ENCODE measurements around the gene TENT4A.
A peak's percentile ranks its signal among the peaks of the same experiment; 100 is the strongest.

The TENT4A gene

DNA sequence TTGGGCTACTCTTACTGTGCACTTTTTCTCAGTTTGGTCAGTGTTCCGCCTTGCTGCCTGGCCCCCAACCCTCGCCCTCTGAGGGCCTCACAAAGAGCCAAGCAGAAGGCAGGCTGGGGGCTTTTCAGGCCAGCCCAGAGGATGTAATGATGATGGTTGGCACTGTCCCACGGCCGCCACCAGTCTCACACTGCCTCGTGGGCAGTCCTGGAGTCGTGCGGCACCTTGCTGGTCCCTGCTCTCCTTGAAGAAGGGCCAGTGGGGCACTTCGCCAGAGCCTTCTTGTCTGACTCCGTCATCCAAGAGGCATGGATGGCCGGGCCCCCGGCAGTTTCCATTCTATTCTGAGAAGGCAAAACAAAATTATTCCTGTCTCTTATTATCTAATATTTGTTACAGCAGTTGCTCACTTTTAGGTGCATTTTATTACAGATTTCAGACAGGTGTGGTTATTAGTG is 21.0 kb downstream of the TENT4A start:
- DNase-seq: no peak

DNA sequence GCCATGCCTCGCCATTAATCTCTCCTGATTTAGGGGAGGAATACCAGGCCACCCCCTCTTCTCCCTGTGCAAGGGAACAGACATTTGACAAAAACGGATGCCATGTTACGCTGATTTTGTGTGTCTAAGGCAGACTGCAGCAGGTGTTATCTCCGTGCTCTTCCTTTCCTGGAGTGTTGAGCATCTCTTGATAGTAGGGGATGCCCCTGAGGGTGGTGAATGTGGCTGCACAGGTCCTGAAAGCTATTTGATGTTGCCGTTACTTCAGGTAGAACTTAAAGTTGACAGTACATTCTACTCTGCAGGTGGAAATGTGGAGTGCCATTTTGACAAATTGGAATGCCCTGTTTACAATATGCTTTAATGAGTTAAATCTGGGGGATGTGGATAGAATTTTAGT is 21.5 kb downstream of the TENT4A start:
- DNase-seq: no peak

DNA sequence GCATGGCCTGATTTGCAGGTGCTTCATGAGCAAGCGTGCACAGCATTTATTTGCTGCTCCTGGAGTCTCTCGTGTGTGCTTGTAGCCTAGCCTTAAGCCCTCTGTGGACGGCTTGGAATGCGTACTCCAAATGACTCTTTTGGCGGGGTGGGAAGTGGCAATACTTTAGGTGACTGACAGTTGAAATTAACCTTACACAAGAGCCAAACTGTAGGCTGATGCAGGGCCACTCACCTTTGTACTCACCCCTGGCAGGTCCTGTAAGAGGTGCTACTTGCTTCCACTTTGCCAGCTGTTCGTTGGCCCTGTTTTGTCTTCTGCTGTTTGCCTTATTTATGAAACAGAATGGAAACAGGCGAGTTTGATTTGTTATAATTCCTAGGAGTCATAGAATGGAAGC is 22.9 kb downstream of the TENT4A start:
- DNase-seq: no peak

DNA sequence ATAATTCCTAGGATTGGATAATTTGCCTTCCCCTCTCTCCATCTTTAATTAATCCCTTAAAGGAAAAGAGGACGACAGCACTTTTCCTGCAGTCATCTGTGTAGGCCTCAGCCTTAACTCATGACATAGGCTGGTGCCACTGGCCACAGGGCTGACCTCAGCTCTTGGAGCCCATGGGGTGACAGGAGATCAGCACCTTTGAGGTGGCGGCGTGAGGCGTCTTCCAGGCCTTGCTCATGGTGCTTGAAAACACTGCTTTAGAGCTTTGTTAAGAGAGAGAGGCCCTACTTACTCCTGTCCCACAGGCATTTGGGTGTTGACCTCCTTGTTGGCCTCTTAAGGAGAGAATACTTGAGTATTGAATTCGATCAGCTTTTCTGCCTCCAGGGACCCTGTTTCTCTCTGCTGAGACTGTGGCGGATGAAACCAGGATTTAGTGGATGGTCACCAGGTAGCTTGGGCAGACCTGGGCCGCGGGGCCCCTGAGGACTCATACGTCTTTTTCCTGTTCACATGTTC is 23.4 kb downstream of the TENT4A start:
- DNase-seq: no peak

DNA sequence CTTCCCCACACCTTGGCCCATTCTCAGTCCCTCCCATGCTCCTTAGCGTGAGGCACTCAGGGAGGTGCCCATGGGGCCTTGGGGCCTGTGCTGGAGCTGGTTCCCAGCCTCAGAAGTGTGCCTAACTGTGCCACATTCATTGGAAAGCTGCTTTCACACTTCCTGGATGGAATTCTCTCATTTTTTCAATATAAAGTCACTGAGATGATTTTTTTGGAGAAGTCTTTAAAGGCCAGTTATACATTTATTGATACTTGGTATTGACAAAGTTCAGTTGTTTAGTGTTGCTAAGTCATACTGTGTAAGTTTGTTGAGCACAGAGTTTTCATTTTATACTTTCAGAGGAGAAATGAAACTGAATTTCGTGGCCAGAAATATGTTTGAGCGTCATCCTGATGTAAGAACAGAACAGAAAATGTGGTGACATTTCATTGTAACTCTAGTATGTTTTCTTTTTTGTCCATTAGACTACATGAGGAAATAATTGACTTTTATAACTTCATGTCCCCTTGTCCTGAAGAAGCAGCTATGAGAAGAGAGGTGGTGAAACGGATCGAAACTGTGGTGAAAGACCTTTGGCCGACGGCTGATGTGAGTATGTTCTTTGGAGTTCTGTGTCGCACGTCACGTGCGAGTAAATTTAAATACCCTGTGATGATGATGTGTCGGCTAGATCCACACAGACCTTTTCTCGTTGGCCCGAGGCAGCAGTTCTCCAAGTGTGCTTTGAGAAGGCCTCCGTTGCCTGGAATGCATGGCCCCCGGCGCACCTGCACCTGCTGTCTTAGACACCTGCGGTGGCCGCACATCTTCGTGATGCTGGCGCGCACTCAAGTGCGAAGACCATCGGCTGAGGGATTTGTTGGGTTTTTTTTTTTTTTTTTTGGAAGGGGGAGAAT is 24.1 kb downstream of the TENT4A start:
- DNase-seq: peak; percentile 53

DNA sequence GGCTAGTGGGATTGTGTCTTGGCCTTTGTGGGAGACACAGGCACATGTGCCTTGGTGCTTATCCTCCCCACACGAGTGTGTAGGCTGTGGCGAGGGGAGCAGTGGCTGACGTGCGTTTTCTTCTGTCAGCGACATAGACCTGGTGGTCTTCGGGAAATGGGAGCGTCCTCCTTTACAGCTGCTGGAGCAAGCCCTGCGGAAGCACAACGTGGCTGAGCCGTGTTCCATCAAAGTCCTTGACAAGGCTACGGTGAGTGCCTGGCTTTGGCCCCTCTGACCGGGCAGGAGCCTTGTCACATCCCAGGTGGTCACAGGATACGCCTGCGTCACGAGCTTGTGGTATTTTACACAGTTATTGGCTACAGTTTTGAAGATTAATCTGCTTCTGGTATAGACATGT is 26.4 kb downstream of the TENT4A start:
- no peak for DNase-seq

DNA sequence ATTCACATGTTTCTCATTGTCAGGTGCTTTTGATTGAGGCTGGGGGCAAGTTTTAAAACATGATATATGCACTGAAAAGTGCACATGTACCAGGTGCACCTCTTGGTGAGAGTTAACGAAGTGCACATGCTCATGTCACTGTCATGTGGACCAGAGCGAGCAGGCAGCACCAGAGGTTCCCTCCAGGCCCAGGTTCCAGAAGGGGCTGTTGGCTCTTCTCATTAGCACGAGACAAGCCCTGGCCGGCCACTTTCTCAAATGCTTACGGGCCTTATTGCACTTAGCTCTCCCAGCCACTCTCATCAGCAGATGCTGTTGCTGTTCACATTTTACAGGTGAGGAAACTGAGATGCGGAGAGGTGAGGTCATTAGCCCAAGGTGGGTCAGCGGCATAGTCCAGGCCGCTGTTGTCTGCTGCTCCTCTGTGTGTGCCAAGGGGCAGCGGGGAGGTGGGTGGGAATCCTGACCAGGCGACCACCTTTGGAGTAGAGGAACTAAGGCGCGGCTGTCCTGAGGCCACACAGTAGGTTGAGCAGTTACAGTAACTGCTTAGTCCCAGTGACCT is 27.4 kb downstream of the TENT4A start:
- DNase-seq: no peak

DNA sequence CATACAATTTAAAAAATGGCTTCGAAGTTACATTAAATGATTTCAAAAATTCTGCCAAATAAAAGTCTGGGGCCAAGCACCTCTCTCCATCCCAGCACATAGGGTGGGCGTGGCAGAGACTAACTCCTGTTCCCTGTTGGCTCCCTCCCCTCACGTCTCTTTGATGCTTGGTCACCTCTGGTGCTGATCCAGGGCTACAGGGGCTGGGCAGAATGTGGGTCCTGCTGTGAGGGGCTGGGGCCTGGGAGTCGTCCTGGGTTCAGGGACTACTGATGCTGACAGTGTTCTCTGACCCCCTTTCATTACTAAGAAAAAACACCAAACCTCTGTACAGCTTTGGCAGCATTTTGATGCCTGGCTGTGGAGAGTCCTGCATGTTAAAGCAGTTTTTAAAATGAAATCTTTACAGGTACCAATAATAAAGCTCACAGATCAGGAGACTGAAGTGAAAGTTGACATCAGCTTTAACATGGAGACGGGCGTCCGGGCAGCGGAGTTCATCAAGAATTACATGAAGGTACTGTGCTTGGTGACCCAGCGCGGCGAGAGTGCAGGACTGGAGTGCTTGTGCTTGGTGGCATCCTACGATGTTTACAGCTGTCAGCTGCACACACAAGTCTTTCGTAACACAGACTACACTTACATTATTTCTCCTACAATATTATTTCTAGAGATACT is 29.0 kb downstream of the TENT4A start:
- no peak for DNase-seq

DNA sequence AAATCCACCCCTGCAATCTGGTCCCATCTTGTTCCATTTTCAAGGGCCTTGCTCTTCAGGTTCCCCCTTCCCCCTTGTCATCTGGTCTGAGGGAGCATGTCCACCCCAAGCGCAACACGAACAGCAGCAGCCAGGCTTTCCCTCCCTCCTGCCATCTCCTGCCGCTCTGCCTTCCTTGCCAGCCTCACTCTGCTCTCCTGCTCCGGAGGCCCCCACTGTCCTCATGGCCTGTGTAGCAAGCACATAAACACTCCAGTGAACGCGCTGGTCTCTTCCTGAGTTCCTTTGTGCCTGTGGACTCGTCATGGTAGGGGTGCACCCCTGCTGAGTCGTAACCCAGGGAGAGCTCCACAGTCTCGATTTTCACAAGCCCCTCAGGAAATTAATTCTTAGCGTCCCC is 29.9 kb downstream of the TENT4A start:
- no peak for DNase-seq

DNA sequence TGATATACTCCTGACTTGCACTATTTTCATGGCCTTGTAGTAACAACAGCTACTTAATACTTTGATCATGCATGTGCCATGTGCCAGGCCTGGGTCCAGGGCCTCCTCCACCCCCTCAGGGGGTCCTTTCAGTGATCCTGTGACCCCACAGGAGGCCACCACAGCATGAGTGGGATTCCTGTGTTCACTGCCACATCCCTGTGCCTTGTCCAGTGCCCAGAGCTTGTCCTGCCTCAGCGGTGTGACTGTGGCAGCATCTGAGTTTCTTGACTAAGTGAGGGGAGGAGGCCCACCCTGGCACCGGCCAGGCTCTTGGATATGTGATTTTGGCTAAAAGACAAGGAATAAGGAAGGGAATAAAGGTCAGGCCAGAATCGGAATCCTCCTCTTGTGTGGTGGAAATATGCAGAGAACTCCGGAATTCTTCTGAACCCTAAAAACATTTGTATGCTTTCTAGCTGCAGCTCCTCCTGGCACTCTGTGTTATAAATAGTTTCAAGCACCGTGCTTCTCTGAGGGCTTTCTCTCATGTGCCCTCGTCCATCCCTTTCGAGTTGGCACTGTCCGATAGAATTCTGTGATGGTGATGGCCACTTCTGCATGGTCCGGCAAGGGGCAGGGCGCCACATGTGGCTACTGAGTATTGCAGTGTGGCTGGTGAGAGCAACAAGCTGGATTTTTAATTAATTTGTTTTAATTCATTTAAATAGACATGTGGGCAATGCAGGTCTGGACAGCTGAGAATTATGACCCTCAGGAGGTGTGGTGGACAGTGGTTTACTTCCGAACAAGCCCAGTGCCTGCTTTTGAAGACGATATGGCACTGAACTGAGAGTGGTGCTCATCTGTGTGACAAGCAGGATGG is 31.8 kb downstream of the TENT4A start:
- DNase-seq: no peak

DNA sequence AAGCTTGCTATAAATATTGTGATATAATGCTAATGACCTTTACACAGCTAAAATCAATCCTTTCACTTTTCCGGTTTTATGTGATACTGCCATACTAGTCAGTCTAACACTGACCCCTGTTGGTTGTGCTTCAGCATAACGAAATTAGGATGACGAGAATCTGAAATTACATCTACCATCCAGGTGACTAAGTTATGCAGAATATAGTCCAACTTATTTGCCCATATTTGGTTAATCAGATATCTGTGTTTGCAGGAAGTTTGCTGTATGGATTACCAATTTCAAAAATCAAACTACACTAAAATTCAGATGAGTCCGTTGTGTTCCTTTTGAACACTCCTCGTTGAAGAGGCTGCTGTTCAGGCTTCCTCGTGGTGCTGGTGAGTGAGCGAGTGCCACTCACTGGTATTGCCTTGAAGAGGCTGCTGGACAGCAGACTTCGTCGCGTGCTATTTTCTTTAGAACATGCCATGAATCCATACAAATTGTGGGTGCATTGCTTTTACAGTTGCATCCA is 32.5 kb downstream of the TENT4A start:
- peak; percentile 51 for DNase-seq

DNA sequence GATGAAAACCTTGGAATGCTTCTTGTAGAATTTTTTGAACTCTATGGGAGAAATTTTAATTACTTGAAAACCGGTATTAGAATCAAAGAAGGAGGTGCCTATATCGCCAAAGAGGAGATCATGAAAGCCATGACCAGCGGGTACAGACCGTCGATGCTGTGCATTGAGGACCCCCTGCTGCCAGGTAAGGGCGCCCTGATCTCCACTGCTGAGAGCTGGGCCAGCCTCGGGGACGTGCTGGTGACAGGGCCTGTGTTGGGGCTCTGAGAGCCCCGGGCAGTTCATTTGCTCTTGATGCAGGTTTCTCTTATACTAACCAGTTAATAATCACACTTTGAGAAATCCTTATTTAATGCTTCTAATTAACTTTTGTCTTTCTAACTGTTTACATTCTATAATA is 33.0 kb downstream of the TENT4A start:
- DNase-seq: no peak

DNA sequence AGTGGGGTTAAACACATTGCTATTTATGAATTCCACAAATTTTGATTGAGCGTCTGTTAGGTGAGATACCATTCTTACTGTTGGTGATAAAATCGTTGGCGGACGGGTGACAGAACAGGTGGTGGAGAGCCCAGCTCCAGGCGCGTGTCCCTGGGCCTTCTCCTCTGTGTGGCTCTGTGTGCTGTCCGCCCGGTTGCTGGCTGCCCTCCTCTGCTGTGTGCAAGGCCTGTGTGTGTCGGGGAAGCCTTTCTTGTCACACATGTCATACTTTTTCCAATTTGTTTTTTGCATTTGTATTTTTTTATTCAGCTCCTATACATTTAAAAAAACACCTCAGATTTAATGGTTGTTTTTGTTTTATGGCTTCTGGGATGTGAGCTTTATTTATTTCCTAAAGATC is 33.9 kb downstream of the TENT4A start:
- no peak for DNase-seq

DNA sequence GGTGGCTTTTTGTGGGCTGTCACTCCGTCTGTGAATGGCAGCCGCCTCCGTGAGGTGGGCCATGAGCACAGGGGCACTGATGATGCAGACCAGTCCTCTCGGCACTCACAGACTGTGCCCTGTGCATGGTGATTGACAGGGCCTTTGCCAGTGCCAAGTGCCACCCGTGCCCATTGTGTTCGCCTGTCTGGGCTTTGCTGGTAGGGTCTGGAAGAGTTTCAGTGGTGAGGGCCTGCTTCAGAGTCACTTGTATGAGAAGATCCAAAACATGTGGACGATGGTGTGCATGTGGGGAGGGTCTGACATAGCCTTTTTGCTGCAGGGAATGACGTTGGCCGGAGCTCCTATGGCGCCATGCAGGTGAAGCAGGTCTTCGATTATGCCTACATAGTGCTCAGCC is 34.9 kb downstream of the TENT4A start:
- DNase-seq: no peak

DNA sequence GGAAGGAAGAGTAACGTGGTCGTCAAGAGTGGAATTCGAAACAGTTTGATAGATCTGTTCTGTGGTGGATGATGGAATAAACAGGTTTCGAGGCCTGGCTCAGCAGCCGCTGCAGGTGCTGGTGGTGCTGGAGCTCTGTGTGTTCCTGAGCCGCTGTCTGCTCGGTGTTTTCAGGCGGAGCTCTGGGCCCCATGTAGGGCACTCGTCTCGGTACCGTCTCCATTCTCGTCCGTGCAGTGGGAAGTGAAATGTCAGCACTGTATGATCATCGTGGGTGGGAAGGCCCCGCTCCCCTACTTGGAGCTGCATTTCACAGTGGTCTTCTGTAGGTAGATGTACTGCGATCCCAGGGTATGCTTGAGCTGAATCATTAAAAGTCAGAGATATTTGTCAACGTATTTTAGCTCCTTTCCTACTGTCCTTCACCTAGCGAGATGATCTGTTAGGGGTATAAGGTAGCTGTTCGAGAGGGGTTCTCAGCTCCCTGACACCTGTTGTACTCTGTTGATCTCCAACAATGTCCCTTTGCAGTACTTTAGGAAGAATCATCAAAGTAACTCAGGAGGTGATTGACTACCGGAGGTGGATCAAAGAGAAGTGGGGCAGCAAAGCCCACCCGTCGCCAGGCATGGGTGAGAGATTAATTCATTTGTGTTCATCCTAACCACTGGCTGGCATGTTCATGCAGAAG is 35.9 kb downstream of the TENT4A start:
- no peak for DNase-seq

DNA sequence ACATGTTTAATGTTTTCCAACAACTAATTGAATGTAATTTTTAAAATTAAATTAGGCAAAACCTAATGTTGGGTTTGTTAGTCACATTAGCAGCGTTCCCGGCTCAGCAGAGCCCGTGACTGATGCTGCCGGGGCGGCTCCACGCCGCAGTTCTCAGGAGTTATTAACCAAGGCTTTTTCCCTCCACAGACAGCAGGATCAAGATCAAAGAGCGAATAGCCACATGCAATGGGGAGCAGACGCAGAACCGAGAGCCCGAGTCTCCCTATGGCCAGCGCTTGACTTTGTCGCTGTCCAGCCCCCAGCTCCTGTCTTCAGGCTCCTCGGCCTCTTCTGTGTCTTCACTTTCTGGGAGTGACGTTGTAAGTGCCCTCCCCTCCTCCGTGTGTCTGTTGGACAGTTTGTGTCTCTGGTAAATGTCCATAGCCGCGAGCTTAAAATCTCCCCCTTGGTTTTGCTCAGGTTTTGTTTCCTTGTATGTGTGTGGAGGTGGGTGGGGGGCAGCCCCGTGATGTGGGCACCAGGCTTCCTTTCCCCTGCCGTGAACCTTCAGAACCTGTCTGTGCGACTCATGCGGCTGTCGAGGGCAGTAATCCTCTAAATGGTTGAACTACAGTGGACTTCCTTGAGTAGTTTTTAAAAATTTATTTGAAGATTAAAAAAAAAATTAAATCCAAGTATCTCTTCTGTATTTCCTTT is 37.1 kb downstream of the TENT4A start:
- no peak for DNase-seq

DNA sequence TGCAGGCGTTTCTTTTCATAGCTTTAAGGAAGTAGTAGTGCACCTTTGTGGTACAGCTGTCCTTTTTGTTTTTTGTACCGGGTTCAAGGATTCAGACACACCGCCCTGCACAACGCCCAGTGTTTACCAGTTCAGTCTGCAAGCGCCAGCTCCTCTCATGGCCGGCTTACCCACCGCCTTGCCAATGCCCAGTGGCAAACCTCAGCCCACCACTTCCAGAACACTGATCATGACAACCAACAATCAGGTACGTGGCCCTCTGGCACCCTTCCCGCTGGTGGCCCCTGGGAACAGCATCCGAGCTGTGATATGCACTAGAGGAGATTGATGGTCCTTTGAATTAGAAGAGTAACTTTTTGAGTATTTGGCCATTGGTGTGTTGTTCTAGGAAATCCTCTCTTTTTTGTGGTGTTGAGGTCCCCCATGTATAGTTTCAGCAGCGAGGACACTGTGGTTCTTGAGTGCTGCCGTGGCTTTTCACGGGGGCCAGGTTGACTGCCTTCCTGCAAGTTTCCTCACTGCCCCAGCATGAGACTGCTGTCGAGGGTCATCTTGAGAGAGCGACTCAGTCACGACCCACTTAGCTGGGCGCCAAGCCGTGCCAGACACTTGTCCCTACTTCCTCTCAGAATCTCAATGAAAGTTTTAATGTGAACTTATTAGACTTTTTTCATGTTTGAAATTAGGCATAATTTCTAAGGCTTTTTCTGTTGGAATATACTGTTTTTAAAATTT is 37.9 kb downstream of the TENT4A start:
- no peak for DNase-seq

DNA sequence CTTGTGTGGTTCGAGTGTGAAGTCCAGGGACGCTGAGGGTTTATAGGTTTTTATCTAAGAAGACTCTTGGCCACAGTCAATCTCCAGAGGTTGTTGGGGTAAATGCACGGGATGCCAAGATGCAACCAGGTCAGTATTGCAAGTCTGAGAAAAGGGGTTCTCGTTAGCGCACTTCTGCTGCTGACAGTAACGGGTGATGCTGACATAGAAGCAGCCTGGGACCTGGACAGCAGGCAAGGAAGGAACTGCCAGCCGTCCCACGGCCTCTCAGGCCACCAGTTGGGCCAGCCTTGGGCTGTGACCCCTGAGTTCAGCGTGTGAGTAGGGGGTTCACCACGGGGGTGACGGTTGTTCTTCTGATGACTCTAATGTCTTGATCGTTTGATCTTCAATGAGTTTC is 39.0 kb downstream of the TENT4A start:
- no peak for DNase-seq

DNA sequence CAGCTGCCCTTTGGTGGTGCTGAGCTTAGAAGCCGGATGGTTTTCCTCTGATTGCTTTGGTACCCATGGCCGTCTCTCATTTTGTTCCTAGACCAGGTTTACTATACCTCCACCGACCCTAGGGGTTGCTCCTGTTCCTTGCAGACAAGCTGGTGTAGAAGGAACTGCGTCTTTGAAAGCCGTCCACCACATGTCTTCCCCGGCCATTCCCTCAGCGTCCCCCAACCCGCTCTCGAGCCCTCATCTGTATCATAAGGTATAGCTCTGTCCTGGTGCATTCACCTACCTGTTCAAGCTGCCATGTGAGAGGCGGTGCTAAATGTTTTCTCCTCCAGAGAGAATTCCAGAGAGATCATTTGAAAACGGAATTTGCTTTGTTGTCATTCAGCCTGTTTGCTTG is 39.5 kb downstream of the TENT4A start:
- DNase-seq: no peak

DNA sequence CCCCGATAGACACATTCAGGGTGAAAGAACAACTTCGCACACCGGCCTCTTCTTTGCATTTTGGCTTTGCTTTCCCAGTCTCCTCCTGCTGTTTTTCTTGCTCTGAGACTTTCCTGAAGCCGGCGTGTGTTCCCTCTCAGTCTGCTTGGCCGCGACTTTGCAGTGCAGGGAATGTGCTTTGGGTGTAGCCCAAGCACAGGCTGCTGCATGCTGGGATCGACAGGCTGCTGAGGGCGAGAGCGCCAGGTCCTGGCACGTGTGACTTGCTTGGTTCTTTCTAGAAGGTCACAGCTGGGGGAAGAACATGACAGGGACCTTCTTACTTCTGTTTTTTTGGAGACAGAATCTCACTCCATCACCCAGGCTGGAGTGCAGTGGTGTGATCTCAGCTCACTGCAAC is 40.6 kb downstream of the TENT4A start:
- no peak for DNase-seq

DNA sequence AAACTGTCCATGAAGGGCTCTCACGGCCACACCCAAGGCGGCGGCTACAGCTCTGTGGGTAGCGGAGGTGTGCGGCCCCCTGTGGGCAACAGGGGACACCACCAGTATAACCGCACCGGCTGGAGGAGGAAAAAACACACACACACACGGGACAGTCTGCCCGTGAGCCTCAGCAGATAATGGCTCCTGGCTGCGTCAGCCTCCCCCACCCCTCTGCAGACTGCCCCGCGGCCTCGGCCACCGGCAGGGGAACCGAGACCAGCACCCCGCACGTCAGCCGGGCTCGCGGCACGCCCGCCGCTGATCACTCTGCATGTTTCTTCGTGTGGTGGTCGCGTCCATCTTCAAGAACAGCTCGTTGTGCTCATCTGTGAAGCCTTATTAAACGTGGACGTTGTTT is 41.5 kb downstream of the TENT4A start:
- DNase-seq: no peak
